Chondrocyte (in vitro differentiated cells): ENCODE data around the gene SMAD4. TPM values are rescaled to one million over a fixed set of nuclear protein-coding genes. Genes with fewer than 3 reads are reported as not detected.
"Not testable (repeated sequence)": the region's sequence is repeated elsewhere in the genome, so short reads cannot be mapped to it uniquely, and the experiment has no call there.

Experiments used
- DNase-seq: peaks from one replicate; pipeline ENCODE4 v3.0.0; 2021; ENCODE audit warnings: mixed read lengths, low spot score
- H3K27ac Mint-ChIP-seq: one replicate; pipeline ENCODE4 v1.8.0; 2021; ENCODE audit warnings: mild to moderate bottlenecking, moderate library complexity, mixed read lengths; ENCODE audit not compliant: unreplicated experiment
- H3K27me3 Mint-ChIP-seq: 2 replicates; pipeline ENCODE4 v1.8.0; 2021; ENCODE audit warnings: low read depth, mixed read lengths
- H3K36me3 Mint-ChIP-seq: 2 replicates; pipeline ENCODE4 v1.8.0; 2021; ENCODE audit warnings: low read depth, mixed read lengths
- H3K4me1 Mint-ChIP-seq: 2 replicates; pipeline ENCODE4 v1.8.0; 2021; ENCODE audit warnings: low read depth, mild to moderate bottlenecking, mixed read lengths
- H3K4me3 Mint-ChIP-seq: one replicate; pipeline ENCODE4 v1.8.0; 2021; ENCODE audit warnings: mild to moderate bottlenecking, moderate library complexity, mixed read lengths; ENCODE audit not compliant: unreplicated experiment
- H3K9me3 Mint-ChIP-seq: 2 replicates; pipeline ENCODE4 v1.8.0; 2021; ENCODE audit warnings: low read depth, mixed read lengths
- CTCF ChIP-seq: fragments of 200-600 bp; sonication (generic); IDR thresholded peaks from 2 replicates; pipeline ENCODE4 v1.5.0; 2021; ENCODE audit warnings: antibody characterized with exemption, mild to moderate bottlenecking, moderate library complexity
- total RNA-seq: library from RNA; stranded (reverse); gene quantifications from 3 replicates; pipeline ENCODE4 v1.2.1, GENCODE V29; 2021

Gene SMAD4
- total RNA-seq, 1 donor from 2014 or later, result 106 TPM

GRCh38 chr18:51089691-51090090 lies 59.7 kb downstream of the SMAD4 start:
- TF ChIP-seq CTCF, result no peak
- H3K27ac Mint-ChIP-seq, result no peak overlapping the region
- no peaks in the 10 kb centered on the region for H3K4me1 Mint-ChIP-seq
- peaks cover 35% of the 10 kb centered on the region for H3K36me3 Mint-ChIP-seq
- no peak overlapping the region for H3K4me3 Mint-ChIP-seq
- H3K27me3 Mint-ChIP-seq, result no peaks in the 10 kb centered on the region
- H3K9me3 Mint-ChIP-seq, result peaks cover 41% of the 10 kb centered on the region
- DNase-seq, result no peak

- DNase-seq, result no peak
- no peak overlapping the region for H3K4me3 Mint-ChIP-seq
- no peaks in the 10 kb centered on the region for H3K27me3 Mint-ChIP-seq
- H3K27ac Mint-ChIP-seq, result no peak overlapping the region
- peaks cover 24% of the 10 kb centered on the region for H3K36me3 Mint-ChIP-seq
- H3K4me1 Mint-ChIP-seq, result no peaks in the 10 kb centered on the region
- peaks cover 41% of the 10 kb centered on the region for H3K9me3 Mint-ChIP-seq
- no peak for TF ChIP-seq CTCF
Observed at GRCh38 chr18:51091270-51091669, 61.3 kb downstream of the SMAD4 start.

- TF ChIP-seq CTCF, result no peak
- H3K4me3 Mint-ChIP-seq, result no peak overlapping the region
- peaks cover 17% of the 10 kb centered on the region for H3K36me3 Mint-ChIP-seq
- peaks cover 33% of the 10 kb centered on the region for H3K9me3 Mint-ChIP-seq
- H3K4me1 Mint-ChIP-seq, result no peaks in the 10 kb centered on the region
- H3K27ac Mint-ChIP-seq, result no peak overlapping the region
- DNase-seq, result no peak
- H3K27me3 Mint-ChIP-seq, result no peaks in the 10 kb centered on the region
Observed at GRCh38 chr18:51092117-51092516, 62.1 kb downstream of the SMAD4 start.

- Mint-ChIP-seq H3K36me3 (peaks cover 10% of the 10 kb centered on the region), H3K9me3 (peaks cover 26% of the 10 kb centered on the region)
- not testable (repeated sequence) for H3K27me3 Mint-ChIP-seq, H3K4me3 Mint-ChIP-seq, H3K4me1 Mint-ChIP-seq, DNase-seq, H3K27ac Mint-ChIP-seq
Observed at GRCh38 chr18:51092967-51093366, 63.0 kb downstream of the SMAD4 start.

- H3K4me1 Mint-ChIP-seq, result no peaks in the 10 kb centered on the region
- no peak for TF ChIP-seq CTCF
- H3K9me3 Mint-ChIP-seq, result peaks cover 21% of the 10 kb centered on the region
- no peak overlapping the region for H3K4me3 Mint-ChIP-seq
- no peaks in the 10 kb centered on the region for H3K27me3 Mint-ChIP-seq
- no peak overlapping the region for H3K27ac Mint-ChIP-seq
- peaks cover 7% of the 10 kb centered on the region for H3K36me3 Mint-ChIP-seq
- no peak for DNase-seq
Observed at GRCh38 chr18:51097021-51097822, 67.2 kb downstream of the SMAD4 start.

- Mint-ChIP-seq H3K36me3 (peaks cover 9% of the 10 kb centered on the region), H3K4me3 (no peak overlapping the region), H3K27ac (no peak overlapping the region), H3K9me3 (peaks cover 27% of the 10 kb centered on the region), H3K4me1 (no peaks in the 10 kb centered on the region), H3K27me3 (no peaks in the 10 kb centered on the region)
- no peak for TF ChIP-seq CTCF
- DNase-seq, result no peak
Observed at GRCh38 chr18:51098082-51098481, 68.1 kb downstream of the SMAD4 start.
